SH-SY5Y (cell line): ENCODE data around the gene SLX9.

Experiments used
- GATA2 ChIP-seq: IDR thresholded peaks from 2 replicates; pipeline ENCODE4 v1.6.1; 2011; ENCODE audit warnings: mild to moderate bottlenecking, low read depth, low read length
- GATA3 ChIP-seq: IDR thresholded peaks from 2 replicates; pipeline ENCODE4 v1.6.1; 2011; ENCODE audit warnings: low read depth, mild to moderate bottlenecking, low read length, moderate library complexity

DNA sequence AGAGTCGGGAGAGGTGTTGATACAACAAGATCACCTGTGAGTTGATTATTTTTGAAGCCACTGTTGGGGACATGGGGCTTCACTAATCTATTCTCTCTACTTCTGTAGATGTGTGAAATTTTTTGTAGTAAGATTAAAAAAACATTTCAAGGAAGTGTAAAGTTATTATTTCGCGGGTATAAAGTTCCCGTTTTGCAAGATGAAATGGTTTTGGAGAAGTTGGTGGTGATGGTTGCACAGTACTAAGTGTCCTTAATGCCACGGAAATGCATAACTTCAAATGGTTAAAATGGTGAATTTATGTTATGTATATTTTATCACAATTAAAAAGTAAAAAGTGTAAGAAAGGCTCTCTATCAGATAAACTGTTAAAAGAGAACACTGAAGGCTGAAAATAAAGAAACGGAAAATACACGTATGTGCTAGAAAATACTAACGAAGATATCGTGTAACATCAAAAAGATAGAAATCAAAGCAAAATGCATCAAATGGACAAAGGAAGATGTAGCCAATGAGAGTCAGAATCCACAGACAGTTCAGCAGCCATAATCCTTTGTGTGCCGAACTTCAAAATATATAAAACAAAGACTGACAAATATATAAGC, 16.2 kb upstream of the SLX9 start:
- TF ChIP-seq GATA2 (no peak), GATA3 (no peak)
